HepG2 (cell line): ENCODE measurements around the gene SEC14L5. TPM values are rescaled to one million over a fixed set of nuclear protein-coding genes. Genes with fewer than 3 reads are reported as not detected.

ENCODE experiments used
- CBX2 ChIP-seq, 2 experiments: fragments of 200-600 bp in 1 of 2; sonication (generic); formaldehyde crosslinking in 1 of 2; IDR thresholded peaks; 2 replicates each; pipeline versions ENCODE4 v1.7.0 to v1.8.1; 2018 to 2022; ENCODE audit warnings: low read depth in 2 of 2, low read length in 1 of 2, mild to moderate bottlenecking in 1 of 2, missing genetic modification reagents in 1 of 2
- CENPX ChIP-seq: sonication (generic); formaldehyde crosslinking; IDR thresholded peaks from 2 replicates; pipeline ENCODE4 v1.9.0; 2021; ENCODE audit warnings: mild to moderate bottlenecking, missing genetic modification reagents, moderate library complexity
- MTF1 ChIP-seq: sonication (generic); formaldehyde crosslinking; IDR thresholded peaks from 2 replicates; pipeline ENCODE4 v1.5.0; 2020; ENCODE audit warnings: missing genetic modification reagents
- NAIF1 ChIP-seq: sonication (generic); formaldehyde crosslinking; IDR thresholded peaks from 2 replicates; pipeline ENCODE4 v1.5.0; 2020; ENCODE audit warnings: mild to moderate bottlenecking, missing genetic modification reagents, borderline replicate concordance
- NR2F1 ChIP-seq, 2 experiments: fragments of 450-650 bp in 1 of 2; formaldehyde crosslinking in 1 of 2; IDR thresholded peaks; 2 replicates each; pipeline versions ENCODE4 v1.5.0 to v1.6.1; 2016 to 2020; ENCODE audit warnings: mild to moderate bottlenecking in 1 of 2, missing compliant biosample characterization in 1 of 2, missing genetic modification reagents in 1 of 2, moderate library complexity in 1 of 2
- SIN3B ChIP-seq: fragments of 150-350 bp; IDR thresholded peaks from 2 replicates; pipeline ENCODE4 v1.6.1; 2014; ENCODE audit warnings: low read length
- ZBTB42 ChIP-seq: sonication (generic); formaldehyde crosslinking; IDR thresholded peaks from 2 replicates; pipeline ENCODE4 v1.5.0; 2020; ENCODE audit warnings: mild to moderate bottlenecking, missing genetic modification reagents
- ZNF180 ChIP-seq: sonication (generic); formaldehyde crosslinking; IDR thresholded peaks from 2 replicates; pipeline ENCODE4 v1.4.0; 2020; ENCODE audit warnings: low read depth, missing genetic modification reagents, borderline replicate concordance
- ZNF253 ChIP-seq: sonication (generic); formaldehyde crosslinking; IDR thresholded peaks from 2 replicates; pipeline ENCODE4 v1.8.0; 2022; ENCODE audit warnings: mild to moderate bottlenecking, missing genetic modification reagents, borderline replicate concordance
- ZNF329 ChIP-seq: sonication (generic); formaldehyde crosslinking; IDR thresholded peaks from 2 replicates; pipeline ENCODE4 v1.9.0; 2021; ENCODE audit warnings: low read depth, mild to moderate bottlenecking, missing genetic modification reagents
- ZNF446 ChIP-seq: sonication (generic); formaldehyde crosslinking; IDR thresholded peaks from 2 replicates; pipeline ENCODE4 v1.5.0; 2020; ENCODE audit warnings: mild to moderate bottlenecking, missing genetic modification reagents
- ZNF496 ChIP-seq: sonication (generic); formaldehyde crosslinking; IDR thresholded peaks from 2 replicates; pipeline ENCODE4 v1.8.1; 2023; ENCODE audit warnings: mild to moderate bottlenecking, moderate library complexity, missing genetic modification reagents; ENCODE audit not compliant: insufficient replicate concordance
- ZNF644 ChIP-seq: IDR thresholded peaks from 2 replicates; pipeline ENCODE4 v1.6.1; 2016; ENCODE audit warnings: low read depth
- ZNF737 ChIP-seq: sonication (generic); formaldehyde crosslinking; IDR thresholded peaks from 2 replicates; pipeline ENCODE4 v1.5.0; 2020; ENCODE audit warnings: missing genetic modification reagents, mild to moderate bottlenecking, borderline replicate concordance
- polyA plus RNA-seq, 8 experiments: library from polyadenylated mRNA; depleted of rRNA in 3 of 8; stranded (reverse) in 7 of 8; unstranded in 1 of 8; fragments of >200 nt; fragmentation: Illumina TruSeq in 4 of 8; extraction: Trizol in 4 of 8; gene quantifications; 2 replicates each; pipeline versions ENCODE4 v1.2.1 to v1.2.3, GENCODE V29; 2011 to 2016; ENCODE audit warnings: low read depth in 4 of 8, missing spikeins in 1 of 8, mixed read lengths in 1 of 8; ENCODE audit not compliant: insufficient read depth in 1 of 8
- total RNA-seq, 5 experiments: library from RNA; depleted of rRNA; stranded (reverse); fragments of >200 nt; fragmentation: Illumina TruSeq; extraction: Trizol; gene quantifications; 2 replicates each; pipeline ENCODE4 v1.2.3, GENCODE V29; 2016; ENCODE audit warnings: low read depth in 1 of 5
- TF ChIP-seq, protein P1 (sequence below): sonication (generic); formaldehyde crosslinking; IDR thresholded peaks from 2 replicates; pipeline ENCODE4 v1.9.0; 2021; ENCODE audit warnings: missing genetic modification reagents, mild to moderate bottlenecking, borderline replicate concordance
- TF ChIP-seq, protein P2 (sequence below): sonication (generic); formaldehyde crosslinking; IDR thresholded peaks from 2 replicates; pipeline ENCODE4 v1.4.0; 2020; ENCODE audit warnings: mild to moderate bottlenecking, missing genetic modification reagents, borderline replicate concordance
- TF ChIP-seq, protein P3 (sequence below): sonication (generic); formaldehyde crosslinking; IDR thresholded peaks from 2 replicates; pipeline ENCODE4 v1.4.0; 2020; ENCODE audit warnings: mild to moderate bottlenecking, missing genetic modification reagents
- TF ChIP-seq, protein P4 (sequence below): sonication (generic); formaldehyde crosslinking; conservative IDR thresholded peaks from 2 replicates; pipeline ENCODE4 v1.4.0; 2020; ENCODE audit warnings: mild to moderate bottlenecking, missing genetic modification reagents, moderate library complexity

The SEC14L5 gene
- total and polyA plus RNA-seq, 2 of the 13 experiments (the other 11 are each of a cell fraction or from before 2014, with no cell fraction given) = 0.40 to 0.42 TPM

DNA sequence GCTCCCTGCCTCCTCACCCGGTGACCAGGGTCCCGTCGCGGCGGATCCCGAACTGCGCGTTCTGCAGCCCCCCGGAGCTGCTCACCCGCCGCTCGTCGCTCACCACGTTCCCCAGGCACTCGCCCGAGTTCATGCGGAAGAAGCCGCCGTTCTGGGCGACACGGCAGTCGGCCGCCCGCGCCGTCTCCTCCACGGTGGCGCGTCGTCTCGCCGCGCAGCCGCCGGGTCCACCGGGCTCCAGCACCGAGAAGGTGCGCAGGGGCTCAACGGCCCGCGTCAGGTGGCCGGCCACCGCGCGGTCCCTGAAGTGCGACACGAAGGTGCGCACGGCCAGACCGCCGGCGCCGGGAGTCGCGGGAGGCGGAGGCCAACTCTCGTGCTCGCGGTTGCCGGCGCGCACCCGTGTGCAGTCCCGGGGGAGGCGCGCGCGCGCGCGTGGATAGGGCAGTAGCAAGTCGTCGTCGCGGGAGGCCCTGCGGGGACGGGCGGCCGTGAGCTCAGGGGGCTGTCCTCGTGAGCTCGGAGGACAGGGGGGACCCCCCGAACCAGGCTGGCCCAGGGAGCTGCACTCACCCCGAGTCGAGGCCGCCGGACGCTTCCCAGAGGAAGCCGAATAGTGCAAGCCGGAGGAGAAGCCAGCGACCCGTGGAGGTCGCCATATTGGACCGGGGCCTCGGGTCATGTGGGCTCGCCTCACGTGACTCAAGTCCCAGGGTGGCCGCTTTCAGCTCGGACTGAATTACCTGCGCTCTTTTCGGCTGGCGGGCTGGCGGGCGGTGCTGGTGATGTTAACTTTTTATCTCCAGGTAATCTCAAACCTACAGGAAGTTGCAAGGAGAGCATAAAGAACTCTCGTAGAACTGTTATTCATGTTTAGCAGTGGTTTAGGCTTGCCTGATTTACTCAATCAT lies 75.4 kb downstream of the SEC14L5 start, which contains the start of gene NAGPA (continued):
- TF ChIP-seq, protein P1, sequence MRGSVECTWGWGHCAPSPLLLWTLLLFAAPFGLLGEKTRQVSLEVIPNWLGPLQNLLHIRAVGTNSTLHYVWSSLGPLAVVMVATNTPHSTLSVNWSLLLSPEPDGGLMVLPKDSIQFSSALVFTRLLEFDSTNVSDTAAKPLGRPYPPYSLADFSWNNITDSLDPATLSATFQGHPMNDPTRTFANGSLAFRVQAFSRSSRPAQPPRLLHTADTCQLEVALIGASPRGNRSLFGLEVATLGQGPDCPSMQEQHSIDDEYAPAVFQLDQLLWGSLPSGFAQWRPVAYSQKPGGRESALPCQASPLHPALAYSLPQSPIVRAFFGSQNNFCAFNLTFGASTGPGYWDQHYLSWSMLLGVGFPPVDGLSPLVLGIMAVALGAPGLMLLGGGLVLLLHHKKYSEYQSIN = no peak; the same call in 1 of the 2 replicates
- TF ChIP-seq ZNF446 (CRISPR knock-in tag) (0 out of 2 replicates have a peak, but pooled peaks have one; percentile 81), ZNF253 (CRISPR knock-in tag) (peak; percentile 82; the same call in 1 of the 2 replicates), CBX2 (IDR thresholded peaks at IDR 0.05; ENCODE audit: low read depth, low read length) (no peak), CBX2 (CRISPR knock-in tag; IDR thresholded peaks at IDR 0.05; ENCODE audit: low read depth) (no peak), SIN3B (peak; percentile 100), ZNF644 (CRISPR knock-in tag) (no peak; the same call in 1 of the 2 replicates), ZNF737 (CRISPR knock-in tag) (0 out of 2 replicates have a peak, but pooled peaks have one; percentile 36), ZNF180 (no peak), NR2F1 (CRISPR knock-in tag; IDR thresholded peaks at IDR 0.05) (no peak), ZBTB42 (peak; percentile 42), NAIF1 (CRISPR knock-in tag) (peak; percentile 81), MTF1 (CRISPR knock-in tag) (peak; percentile 85), ZNF496 (no peak), CENPX (CRISPR knock-in tag) (no peak), ZNF329 (CRISPR knock-in tag) (peak; percentile 44; the same call in 1 of the 2 replicates)
- TF ChIP-seq, protein P2, sequence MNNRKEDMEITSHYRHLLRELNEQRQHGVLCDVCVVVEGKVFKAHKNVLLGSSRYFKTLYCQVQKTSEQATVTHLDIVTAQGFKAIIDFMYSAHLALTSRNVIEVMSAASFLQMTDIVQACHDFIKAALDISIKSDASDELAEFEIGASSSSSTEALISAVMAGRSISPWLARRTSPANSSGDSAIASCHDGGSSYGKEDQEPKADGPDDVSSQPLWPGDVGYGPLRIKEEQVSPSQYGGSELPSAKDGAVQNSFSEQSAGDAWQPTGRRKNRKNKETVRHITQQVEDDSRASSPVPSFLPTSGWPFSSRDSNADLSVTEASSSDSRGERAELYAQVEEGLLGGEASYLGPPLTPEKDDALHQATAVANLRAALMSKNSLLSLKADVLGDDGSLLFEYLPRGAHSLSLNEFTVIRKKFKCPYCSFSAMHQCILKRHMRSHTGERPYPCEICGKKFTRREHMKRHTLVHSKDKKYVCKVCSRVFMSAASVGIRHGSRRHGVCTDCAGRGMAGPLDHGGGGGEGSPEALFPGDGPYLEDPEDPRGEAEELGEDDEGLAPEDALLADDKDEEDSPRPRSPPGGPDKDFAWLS (CRISPR knock-in tag) = no peak; the same call in 1 of the 2 replicates
- TF ChIP-seq, protein P3, sequence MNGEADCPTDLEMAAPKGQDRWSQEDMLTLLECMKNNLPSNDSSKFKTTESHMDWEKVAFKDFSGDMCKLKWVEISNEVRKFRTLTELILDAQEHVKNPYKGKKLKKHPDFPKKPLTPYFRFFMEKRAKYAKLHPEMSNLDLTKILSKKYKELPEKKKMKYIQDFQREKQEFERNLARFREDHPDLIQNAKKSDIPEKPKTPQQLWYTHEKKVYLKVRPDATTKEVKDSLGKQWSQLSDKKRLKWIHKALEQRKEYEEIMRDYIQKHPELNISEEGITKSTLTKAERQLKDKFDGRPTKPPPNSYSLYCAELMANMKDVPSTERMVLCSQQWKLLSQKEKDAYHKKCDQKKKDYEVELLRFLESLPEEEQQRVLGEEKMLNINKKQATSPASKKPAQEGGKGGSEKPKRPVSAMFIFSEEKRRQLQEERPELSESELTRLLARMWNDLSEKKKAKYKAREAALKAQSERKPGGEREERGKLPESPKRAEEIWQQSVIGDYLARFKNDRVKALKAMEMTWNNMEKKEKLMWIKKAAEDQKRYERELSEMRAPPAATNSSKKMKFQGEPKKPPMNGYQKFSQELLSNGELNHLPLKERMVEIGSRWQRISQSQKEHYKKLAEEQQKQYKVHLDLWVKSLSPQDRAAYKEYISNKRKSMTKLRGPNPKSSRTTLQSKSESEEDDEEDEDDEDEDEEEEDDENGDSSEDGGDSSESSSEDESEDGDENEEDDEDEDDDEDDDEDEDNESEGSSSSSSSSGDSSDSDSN (CRISPR knock-in tag) = peak; percentile 88
- TF ChIP-seq, protein P4, sequence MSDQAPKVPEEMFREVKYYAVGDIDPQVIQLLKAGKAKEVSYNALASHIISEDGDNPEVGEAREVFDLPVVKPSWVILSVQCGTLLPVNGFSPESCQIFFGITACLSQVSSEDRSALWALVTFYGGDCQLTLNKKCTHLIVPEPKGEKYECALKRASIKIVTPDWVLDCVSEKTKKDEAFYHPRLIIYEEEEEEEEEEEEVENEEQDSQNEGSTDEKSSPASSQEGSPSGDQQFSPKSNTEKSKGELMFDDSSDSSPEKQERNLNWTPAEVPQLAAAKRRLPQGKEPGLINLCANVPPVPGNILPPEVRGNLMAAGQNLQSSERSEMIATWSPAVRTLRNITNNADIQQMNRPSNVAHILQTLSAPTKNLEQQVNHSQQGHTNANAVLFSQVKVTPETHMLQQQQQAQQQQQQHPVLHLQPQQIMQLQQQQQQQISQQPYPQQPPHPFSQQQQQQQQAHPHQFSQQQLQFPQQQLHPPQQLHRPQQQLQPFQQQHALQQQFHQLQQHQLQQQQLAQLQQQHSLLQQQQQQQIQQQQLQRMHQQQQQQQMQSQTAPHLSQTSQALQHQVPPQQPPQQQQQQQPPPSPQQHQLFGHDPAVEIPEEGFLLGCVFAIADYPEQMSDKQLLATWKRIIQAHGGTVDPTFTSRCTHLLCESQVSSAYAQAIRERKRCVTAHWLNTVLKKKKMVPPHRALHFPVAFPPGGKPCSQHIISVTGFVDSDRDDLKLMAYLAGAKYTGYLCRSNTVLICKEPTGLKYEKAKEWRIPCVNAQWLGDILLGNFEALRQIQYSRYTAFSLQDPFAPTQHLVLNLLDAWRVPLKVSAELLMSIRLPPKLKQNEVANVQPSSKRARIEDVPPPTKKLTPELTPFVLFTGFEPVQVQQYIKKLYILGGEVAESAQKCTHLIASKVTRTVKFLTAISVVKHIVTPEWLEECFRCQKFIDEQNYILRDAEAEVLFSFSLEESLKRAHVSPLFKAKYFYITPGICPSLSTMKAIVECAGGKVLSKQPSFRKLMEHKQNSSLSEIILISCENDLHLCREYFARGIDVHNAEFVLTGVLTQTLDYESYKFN = peak; percentile 64; the same call in 1 of the 2 replicates
